GM10266 (cell line): ENCODE measurements around the gene HMGCS1.

Experiments
- DNase-seq: peaks from one replicate; pipeline ENCODE4 v3.0.0; 2012; ENCODE audit errors: extremely low spot score
- TF ChIP-seq, protein P1 (sequence below): IDR thresholded peaks from 2 replicates; pipeline ENCODE4 v1.5.1; 2012; ENCODE audit warnings: mild to moderate bottlenecking, low read depth; ENCODE audit not compliant: control insufficient read depth, insufficient read depth; ENCODE audit errors: missing control alignments

The HMGCS1 gene

DNA sequence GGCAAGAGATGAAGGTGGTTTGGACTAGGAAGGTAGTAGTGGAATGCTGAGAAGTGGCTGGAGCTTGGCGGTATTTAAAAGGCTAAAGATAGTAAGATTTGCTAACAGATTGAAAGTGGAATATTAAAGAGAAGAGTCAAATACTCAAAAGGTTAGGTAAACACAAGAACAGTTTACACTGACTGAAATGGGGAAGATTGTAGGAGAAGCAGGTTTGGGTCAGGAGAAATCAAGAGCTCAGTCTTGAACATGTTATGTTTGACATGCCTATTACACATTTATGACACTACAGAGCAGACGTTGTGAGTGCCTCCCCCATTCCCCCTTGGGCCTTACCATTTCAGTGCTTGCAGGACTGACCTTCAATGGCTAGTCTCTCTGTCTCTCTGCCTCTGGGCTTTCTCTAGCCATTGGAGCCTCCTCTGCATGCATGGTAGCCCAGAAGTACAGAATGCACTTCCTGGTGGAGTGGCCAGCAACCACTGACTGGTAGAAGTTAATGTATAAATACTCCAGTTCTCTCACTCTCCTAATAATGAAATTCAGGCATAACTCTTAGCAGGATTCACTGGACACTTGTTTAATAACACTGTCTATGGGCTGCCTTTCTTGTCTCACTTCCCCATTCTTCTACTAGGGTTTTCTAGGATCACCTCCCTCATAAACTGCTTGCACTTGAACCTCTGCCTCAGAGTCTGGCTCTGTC lies 56.8 kb downstream of the HMGCS1 start:
- DNase-seq: no peak

DNA sequence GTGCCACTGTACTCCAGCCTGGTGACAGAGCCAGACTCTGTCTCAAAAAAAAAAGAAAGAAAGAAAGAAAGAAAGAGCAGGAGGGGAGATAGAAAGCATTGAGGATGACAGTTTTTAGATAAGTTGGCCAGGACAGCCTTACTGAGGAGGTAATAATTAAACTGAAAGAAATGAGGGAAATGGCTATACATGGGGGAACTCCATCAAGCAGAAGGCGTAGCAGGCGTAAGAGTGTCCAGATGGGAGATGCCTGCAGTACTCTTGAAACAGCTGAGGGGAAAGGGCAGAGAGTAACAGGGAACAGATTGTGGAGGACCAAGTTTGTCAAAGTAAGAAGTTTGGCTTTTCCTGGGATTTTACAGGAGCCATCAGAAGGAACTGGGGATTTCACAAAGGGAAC lies 57.5 kb downstream of the HMGCS1 start:
- TF ChIP-seq, protein P1, sequence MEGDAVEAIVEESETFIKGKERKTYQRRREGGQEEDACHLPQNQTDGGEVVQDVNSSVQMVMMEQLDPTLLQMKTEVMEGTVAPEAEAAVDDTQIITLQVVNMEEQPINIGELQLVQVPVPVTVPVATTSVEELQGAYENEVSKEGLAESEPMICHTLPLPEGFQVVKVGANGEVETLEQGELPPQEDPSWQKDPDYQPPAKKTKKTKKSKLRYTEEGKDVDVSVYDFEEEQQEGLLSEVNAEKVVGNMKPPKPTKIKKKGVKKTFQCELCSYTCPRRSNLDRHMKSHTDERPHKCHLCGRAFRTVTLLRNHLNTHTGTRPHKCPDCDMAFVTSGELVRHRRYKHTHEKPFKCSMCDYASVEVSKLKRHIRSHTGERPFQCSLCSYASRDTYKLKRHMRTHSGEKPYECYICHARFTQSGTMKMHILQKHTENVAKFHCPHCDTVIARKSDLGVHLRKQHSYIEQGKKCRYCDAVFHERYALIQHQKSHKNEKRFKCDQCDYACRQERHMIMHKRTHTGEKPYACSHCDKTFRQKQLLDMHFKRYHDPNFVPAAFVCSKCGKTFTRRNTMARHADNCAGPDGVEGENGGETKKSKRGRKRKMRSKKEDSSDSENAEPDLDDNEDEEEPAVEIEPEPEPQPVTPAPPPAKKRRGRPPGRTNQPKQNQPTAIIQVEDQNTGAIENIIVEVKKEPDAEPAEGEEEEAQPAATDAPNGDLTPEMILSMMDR: no peak
- DNase-seq: no peak

More for the DNA sequence above, 56.8 kb downstream of the HMGCS1 start:
- TF ChIP-seq, protein P1: no peak

DNA sequence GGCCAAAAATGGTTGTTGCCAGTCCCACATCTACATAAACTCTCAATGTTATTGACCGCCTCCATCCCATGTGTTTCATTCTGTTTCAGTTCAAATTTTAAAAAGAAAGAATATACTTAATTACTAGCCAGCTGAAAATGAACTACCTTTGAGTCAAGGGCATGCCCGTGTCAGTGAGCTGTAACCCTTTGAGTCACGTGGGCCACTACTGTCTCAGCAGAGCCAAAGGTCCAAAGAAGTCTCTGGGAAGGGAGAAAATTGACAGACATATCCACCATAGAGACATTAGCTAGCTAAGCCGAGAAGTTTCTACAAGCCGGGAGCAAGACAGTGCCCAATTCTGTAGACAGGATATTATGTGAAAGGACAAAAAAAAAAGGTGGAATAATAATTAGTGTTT lies 61.5 kb downstream of the HMGCS1 start:
- DNase-seq: no peak
- TF ChIP-seq, protein P1: no peak

DNA sequence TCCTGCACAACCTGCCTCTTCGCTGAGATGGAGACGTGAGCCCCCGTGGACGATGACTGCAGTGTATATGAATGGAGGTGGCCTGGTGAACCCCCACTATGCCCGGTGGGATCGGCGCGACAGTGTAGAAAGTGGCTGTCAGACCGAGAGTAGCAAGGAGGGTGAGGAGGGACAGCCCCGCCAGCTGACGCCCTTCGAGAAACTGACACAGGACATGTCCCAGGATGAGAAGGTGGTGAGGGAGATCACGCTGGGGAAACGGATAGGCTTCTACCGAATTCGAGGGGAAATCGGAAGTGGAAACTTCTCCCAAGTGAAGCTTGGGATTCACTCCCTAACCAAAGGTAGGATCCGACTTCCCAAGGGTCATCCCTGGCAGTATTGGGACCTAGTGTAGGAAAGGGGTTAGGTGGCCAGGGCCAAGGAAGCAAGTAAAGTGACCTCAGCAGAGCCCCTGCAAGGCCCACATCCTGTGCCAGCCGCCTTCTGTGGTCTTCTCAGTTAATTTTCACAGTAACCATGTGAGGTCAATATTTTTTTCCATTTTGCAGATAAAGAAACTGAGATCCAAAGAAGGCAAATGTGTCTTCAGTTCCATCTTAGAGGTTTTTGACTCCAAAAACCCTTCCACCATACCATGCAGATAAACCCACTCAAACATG lies 67.4 kb downstream of the HMGCS1 start:
- TF ChIP-seq, protein P1: no peak
- DNase-seq: peak; percentile 48

DNA sequence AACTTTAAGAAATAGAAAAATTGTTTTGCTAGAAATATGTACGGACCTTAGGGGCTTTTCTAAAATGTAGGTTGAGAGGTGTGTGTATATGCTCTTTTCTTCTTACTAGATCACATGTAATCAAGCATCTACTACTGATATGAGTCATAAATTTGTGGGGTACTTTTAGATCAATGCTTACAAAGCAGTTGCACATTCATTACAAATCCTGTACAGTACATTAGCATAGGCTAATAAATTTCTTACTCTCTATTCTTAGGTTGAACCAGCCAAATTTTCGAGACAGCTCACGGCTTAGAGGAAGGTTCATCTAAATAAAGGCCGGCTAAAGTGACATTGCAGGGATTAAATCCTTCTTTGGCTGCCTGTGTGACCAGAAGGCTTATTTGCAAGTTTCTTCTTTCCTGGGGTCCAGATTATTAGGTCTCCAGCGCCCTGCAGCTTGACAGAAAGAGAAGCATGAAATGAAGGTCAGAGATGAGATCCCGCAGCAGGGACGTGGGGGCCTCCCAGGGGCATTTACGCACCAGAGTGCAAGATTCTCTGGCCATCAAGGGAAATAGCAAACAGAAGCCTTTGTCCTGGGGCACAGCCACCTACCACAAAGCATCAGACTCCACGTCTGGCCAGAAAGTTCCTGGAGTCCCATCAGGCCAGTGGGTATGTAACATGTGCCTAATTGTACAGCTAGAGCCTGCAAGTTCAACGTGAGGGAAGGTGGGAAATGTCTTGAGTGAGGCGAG lies 68.2 kb downstream of the HMGCS1 start:
- peak; percentile 64 for DNase-seq
- TF ChIP-seq, protein P1: no peak

DNA sequence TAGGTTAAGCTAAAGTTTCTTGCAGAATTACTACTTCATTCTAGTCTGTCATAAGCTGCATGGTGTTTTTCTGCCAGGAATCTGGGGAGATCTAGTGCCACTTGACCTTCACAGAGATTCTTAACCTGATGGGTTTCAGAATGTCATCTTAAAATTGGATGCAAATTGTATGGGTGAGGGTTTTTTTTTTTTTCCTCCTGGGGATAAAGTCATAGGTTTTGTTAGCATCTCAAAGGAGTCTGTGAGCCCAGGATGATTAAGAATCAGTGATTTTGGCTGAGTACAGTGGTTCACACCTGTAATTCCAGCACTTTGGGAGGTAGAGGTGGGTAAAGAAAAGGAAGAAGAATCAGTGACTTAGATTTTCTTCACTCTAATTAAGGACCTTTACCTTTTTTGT lies 69.9 kb downstream of the HMGCS1 start:
- no peak for DNase-seq
- TF ChIP-seq, protein P1: no peak
